ENCODE results near the gene CRIM1. TPM values are rescaled to one million over a fixed set of nuclear protein-coding genes. Genes with fewer than 3 reads are reported as not detected.

CRIM1 gene
- total and polyA plus RNA-seq, 2 donors (not counting 1 experiment from before 2014, with no cell fraction given), result 364 to 661 TPM

GRCh38 chr2:36351291-36351690 lies 4.3 kb upstream of the CRIM1 start:
- no peak for DNase-seq (ENCODE audit: low read depth in 2 of 2)
- Histone ChIP-seq H3K4me2 (ENCODE audit: extremely low read depth, insufficient read depth, low read length) (no peak overlapping the region), H3K27me3 (ENCODE audit: control insufficient read depth, insufficient read depth, low read length) (no peaks in the 10 kb centered on the region), H2AFZ (ENCODE audit: low read length) (no peak overlapping the region), H3K9me3 (ENCODE audit: control insufficient read depth, insufficient read depth, low read depth, low read length) (no peaks in the 10 kb centered on the region), H3K36me3 (ENCODE audit: control insufficient read depth, insufficient read depth, low read length) (no peaks in the 10 kb centered on the region), H3K9ac (ENCODE audit: insufficient read depth, low read length) (no peak overlapping the region), H3K79me2 (ENCODE audit: control insufficient read depth, insufficient read depth, low read length) (peaks cover 23% of the 10 kb centered on the region), H3K4me3 (replicated peaks in 1 of 4; ENCODE audit: control extremely low read depth in 1 of 4, insufficient read depth in 1 of 4, low read depth in 3 of 4, low read length in 4 of 4) (no peak overlapping the region), H3K4me1 (ENCODE audit: control insufficient read depth, extremely low read depth, insufficient read depth, low read length) (peaks cover 5% of the 10 kb centered on the region), H3K27ac (ENCODE audit: insufficient read depth, low read length) (no peak overlapping the region), H4K20me1 (ENCODE audit: control insufficient read depth, extremely low read depth, insufficient read depth, low read length) (no peaks in the 10 kb centered on the region)
- no peak for TF ChIP-seq CTCF (conservative IDR thresholded peaks at IDR 0.05 in 1 of 2, IDR thresholded peaks at IDR 0.05 in 1 of 2; ENCODE audit: low read depth in 1 of 2, low read length in 2 of 2)
- TF ChIP-seq EZH2 (IDR thresholded peaks at IDR 0.05; ENCODE audit: low read length, missing control alignments), result no peak

GRCh38 chr2:36351736-36352349 lies 3.7 kb upstream of the CRIM1 start:
- Histone ChIP-seq H3K4me3 (replicated peaks in 1 of 4; ENCODE audit: control extremely low read depth in 1 of 4, insufficient read depth in 1 of 4, low read depth in 3 of 4, low read length in 4 of 4) (no peak overlapping the region), H4K20me1 (ENCODE audit: control insufficient read depth, extremely low read depth, insufficient read depth, low read length) (no peaks in the 10 kb centered on the region), H3K9me3 (ENCODE audit: control insufficient read depth, insufficient read depth, low read depth, low read length) (no peaks in the 10 kb centered on the region), H3K4me1 (ENCODE audit: control insufficient read depth, extremely low read depth, insufficient read depth, low read length) (peaks cover 5% of the 10 kb centered on the region), H3K27ac (ENCODE audit: insufficient read depth, low read length) (no peak overlapping the region), H3K9ac (ENCODE audit: insufficient read depth, low read length) (no peak overlapping the region), H3K36me3 (ENCODE audit: control insufficient read depth, insufficient read depth, low read length) (no peaks in the 10 kb centered on the region), H3K4me2 (ENCODE audit: extremely low read depth, insufficient read depth, low read length) (peak overlapping the region; percentile 6), H3K79me2 (ENCODE audit: control insufficient read depth, insufficient read depth, low read length) (peaks cover 29% of the 10 kb centered on the region), H3K27me3 (ENCODE audit: control insufficient read depth, insufficient read depth, low read length) (no peaks in the 10 kb centered on the region), H2AFZ (ENCODE audit: low read length) (no peak overlapping the region)
- no peak for TF ChIP-seq EZH2 (IDR thresholded peaks at IDR 0.05; ENCODE audit: low read length, missing control alignments)
- peak; percentile 56 to 64 for TF ChIP-seq CTCF (conservative IDR thresholded peaks at IDR 0.05 in 1 of 2, IDR thresholded peaks at IDR 0.05 in 1 of 2; ENCODE audit: low read depth in 1 of 2, low read length in 2 of 2)
- DNase-seq (ENCODE audit: low read depth in 2 of 2), result peak; percentile 48 to 73

- H3K79me2 ChIP-seq (ENCODE audit: control insufficient read depth, insufficient read depth, low read length), result peaks cover 37% of the 10 kb centered on the region
These were observed 2.9 kb upstream of the CRIM1 start for GRCh38 chr2:36352701-36353100.

More at GRCh38 chr2:36352701-36353100, 2.9 kb upstream of the CRIM1 start:
- Histone ChIP-seq H3K4me1 (ENCODE audit: control insufficient read depth, extremely low read depth, insufficient read depth, low read length) (peaks cover 5% of the 10 kb centered on the region), H3K4me3 (replicated peaks in 1 of 4; ENCODE audit: control extremely low read depth in 1 of 4, insufficient read depth in 1 of 4, low read depth in 3 of 4, low read length in 4 of 4) (no peak overlapping the region), H2AFZ (ENCODE audit: low read length) (no peak overlapping the region), H4K20me1 (ENCODE audit: control insufficient read depth, extremely low read depth, insufficient read depth, low read length) (no peaks in the 10 kb centered on the region), H3K36me3 (ENCODE audit: control insufficient read depth, insufficient read depth, low read length) (no peaks in the 10 kb centered on the region), H3K9me3 (ENCODE audit: control insufficient read depth, insufficient read depth, low read depth, low read length) (no peaks in the 10 kb centered on the region), H3K27me3 (ENCODE audit: control insufficient read depth, insufficient read depth, low read length) (no peaks in the 10 kb centered on the region), H3K27ac (ENCODE audit: insufficient read depth, low read length) (peak overlapping the region; percentile 33), H3K4me2 (ENCODE audit: extremely low read depth, insufficient read depth, low read length) (no peak overlapping the region), H3K9ac (ENCODE audit: insufficient read depth, low read length) (no peak overlapping the region)
- DNase-seq (ENCODE audit: low read depth in 2 of 2), result peak in 1 of 2 donors; percentile 90
- no peak for TF ChIP-seq CTCF (conservative IDR thresholded peaks at IDR 0.05 in 1 of 2, IDR thresholded peaks at IDR 0.05 in 1 of 2; ENCODE audit: low read depth in 1 of 2, low read length in 2 of 2)
- TF ChIP-seq EZH2 (IDR thresholded peaks at IDR 0.05; ENCODE audit: low read length, missing control alignments), result no peak

Measured in fibroblast of lung (primary cell).